NCI-H2107 treated with DMSO at 0.1 percent for 48 hours (cell line): Measurements from ENCODE around the gene PPP1R16B.
"Not testable (repeated sequence)": the region's sequence is repeated elsewhere in the genome, so short reads cannot be mapped to it uniquely, and the experiment has no call there.

ENCODE experiments used
- DNase-seq: peaks from one replicate; lab custom pipeline; 2025; ENCODE audit not compliant: unreplicated experiment; lab: John Stamatoyannopoulos, UW

Gene PPP1R16B

GRCh38 chr20:38791291-38791690 lies 14.2 kb upstream of the PPP1R16B start:
- no peak for DNase-seq

- no peak for DNase-seq
These were observed 13.6 kb upstream of the PPP1R16B start for GRCh38 chr20:38791940-38792339.

GRCh38 chr20:38794057-38794456 lies 11.4 kb upstream of the PPP1R16B start:
- DNase-seq = not testable (repeated sequence)

- no peak for DNase-seq
These were observed 7.2 kb upstream of the PPP1R16B start for GRCh38 chr20:38798266-38798665.

GRCh38 chr20:38799203-38799602 lies 6.3 kb upstream of the PPP1R16B start:
- DNase-seq = no peak

GRCh38 chr20:38800882-38801281 lies 4.6 kb upstream of the PPP1R16B start:
- no peak for DNase-seq

GRCh38 chr20:38804221-38804620 lies 1.3 kb upstream of the PPP1R16B start:
- no peak for DNase-seq

- DNase-seq = no peak
These were observed 605 bp upstream of the PPP1R16B start for GRCh38 chr20:38804682-38805501.

GRCh38 chr20:38805958-38806854 lies 709 bp downstream of the PPP1R16B start:
- DNase-seq = no peak

GRCh38 chr20:38806855-38807655 lies 1.6 kb downstream of the PPP1R16B start:
- no peak for DNase-seq

- no peak for DNase-seq
These were observed 4.4 kb downstream of the PPP1R16B start for GRCh38 chr20:38809942-38810341.

GRCh38 chr20:38810926-38811630 lies 5.6 kb downstream of the PPP1R16B start:
- no peak for DNase-seq

GRCh38 chr20:38811769-38812168 lies 6.3 kb downstream of the PPP1R16B start:
- no peak for DNase-seq

- DNase-seq = no peak
These were observed 6.7 kb downstream of the PPP1R16B start for GRCh38 chr20:38812182-38812581.

- DNase-seq = no peak
These were observed 7.4 kb downstream of the PPP1R16B start for GRCh38 chr20:38812709-38813573.

GRCh38 chr20:38813574-38813962 lies 8.1 kb downstream of the PPP1R16B start:
- not testable (repeated sequence) for DNase-seq

- DNase-seq = no peak
These were observed 9.9 kb downstream of the PPP1R16B start for GRCh38 chr20:38815446-38815845.

GRCh38 chr20:38818113-38819065 lies 12.9 kb downstream of the PPP1R16B start:
- DNase-seq = no peak

- no peak for DNase-seq
These were observed 20.0 kb downstream of the PPP1R16B start for GRCh38 chr20:38825571-38825900.
